Osteoblast (primary cell): Measurements from ENCODE around the gene TOLLIP. TPM values are rescaled to one million over a fixed set of nuclear protein-coding genes. Genes with fewer than 3 reads are reported as not detected.

ENCODE experiments used
- DNase-seq: peaks from one replicate; pipeline ENCODE4 v3.0.0; 2011; ENCODE audit warnings: low spot score, mixed read lengths; ENCODE audit not compliant: insufficient read length; ENCODE audit errors: missing footprints
- H2AFZ ChIP-seq: 2 replicates; pipeline ENCODE4 v1.6.0; 2011; ENCODE audit warnings: mild to moderate bottlenecking, low read length
- H3K27ac ChIP-seq: 2 replicates; pipeline ENCODE4 v1.5.1; 2011; ENCODE audit warnings: mild to moderate bottlenecking, low read depth, low read length, moderate library complexity
- H3K27me3 ChIP-seq: 2 replicates; pipeline ENCODE4 v1.6.0; 2012; ENCODE audit warnings: mild to moderate bottlenecking, control low read depth, inconsistent platforms, low read length, moderate library complexity; ENCODE audit not compliant: insufficient read depth
- H3K36me3 ChIP-seq: 2 replicates; pipeline ENCODE4 v1.5.1; 2011; ENCODE audit warnings: mild to moderate bottlenecking, low read length, control low read depth, moderate library complexity; ENCODE audit not compliant: insufficient read depth
- H3K4me1 ChIP-seq: 2 replicates; pipeline ENCODE4 v1.5.1; 2011; ENCODE audit warnings: mild to moderate bottlenecking, low read length, control low read depth, moderate library complexity; ENCODE audit not compliant: insufficient read depth
- H3K4me2 ChIP-seq: 2 replicates; pipeline ENCODE4 v1.6.0; 2011; ENCODE audit warnings: mild to moderate bottlenecking, low read length; ENCODE audit not compliant: insufficient read depth
- H3K4me3 ChIP-seq: fragments of 200-600 bp; sonication (generic); 3 replicates; pipeline ENCODE4 v1.5.1; 2012; ENCODE audit warnings: mild to moderate bottlenecking, low read length, inconsistent platforms; ENCODE audit not compliant: insufficient read depth
- H3K79me2 ChIP-seq: 2 replicates; pipeline ENCODE4 v1.6.0; 2012; ENCODE audit warnings: mild to moderate bottlenecking, low read length, control low read depth, inconsistent platforms; ENCODE audit not compliant: insufficient read depth
- H3K9me3 ChIP-seq: 2 replicates; pipeline ENCODE4 v1.5.1; 2011; ENCODE audit warnings: low read depth, low read length, control low read depth
- H4K20me1 ChIP-seq: 2 replicates; pipeline ENCODE4 v1.6.0; 2012; ENCODE audit warnings: mild to moderate bottlenecking, low read length, control low read depth; ENCODE audit not compliant: insufficient read depth
- CTCF ChIP-seq: IDR thresholded peaks from 2 replicates; pipeline ENCODE4 v1.5.1; 2011; ENCODE audit warnings: mild to moderate bottlenecking, low read depth, low read length, moderate library complexity; ENCODE audit errors: extremely low read depth
- total RNA-seq: library from RNA; depleted of rRNA; stranded (reverse); fragments of >200 nt; gene quantifications from 2 replicates; pipeline ENCODE4 v1.2.3, GENCODE V29; 2012

Gene TOLLIP
- total RNA-seq, 1 donor, result 30.8 TPM

GRCh38 chr11:1278766-1279673 is 30.4 kb downstream of the TOLLIP start:
- TF ChIP-seq CTCF, result no peak
- H2AFZ ChIP-seq, result no peak overlapping the region
- no peaks in the 10 kb centered on the region for H3K79me2 ChIP-seq
- H4K20me1 ChIP-seq, result peaks cover 12% of the 10 kb centered on the region
- DNase-seq, result no peak
- H3K27me3 ChIP-seq, result no peaks in the 10 kb centered on the region
- H3K36me3 ChIP-seq, result peaks cover 32% of the 10 kb centered on the region
- no peaks in the 10 kb centered on the region for H3K4me1 ChIP-seq
- H3K4me3 ChIP-seq, result no peak overlapping the region
- no peaks in the 10 kb centered on the region for H3K9me3 ChIP-seq
- H3K4me2 ChIP-seq, result no peak overlapping the region
- no peak overlapping the region for H3K27ac ChIP-seq

DNA sequence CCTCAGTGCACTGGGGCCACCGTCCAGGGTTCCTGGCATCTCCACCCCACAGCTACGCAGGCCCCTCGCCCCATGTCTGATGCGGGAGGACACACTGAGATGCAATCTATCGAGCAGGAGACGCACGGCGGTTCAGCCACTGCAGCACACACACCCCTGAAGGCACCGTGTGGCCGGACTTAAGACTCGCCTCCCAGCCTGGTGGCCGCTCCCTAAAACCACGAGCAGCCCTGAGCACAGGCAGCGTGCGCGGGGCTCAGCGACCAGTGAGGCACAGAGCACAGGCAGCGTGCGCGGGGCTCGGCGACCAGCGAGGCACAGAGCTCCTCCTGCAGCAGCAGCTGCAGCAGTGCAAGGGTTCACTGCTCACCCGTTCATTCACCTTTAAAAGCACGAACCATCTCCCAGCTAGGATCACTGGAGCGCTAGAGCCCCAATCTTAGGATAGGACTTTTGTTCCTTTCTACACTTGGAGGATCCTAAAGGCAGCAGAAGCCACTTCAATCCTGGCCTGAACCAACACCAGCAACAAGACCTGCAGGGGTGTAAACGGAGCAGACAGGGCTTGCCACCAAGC is 31.4 kb downstream of the TOLLIP start:
- DNase-seq, result no peak
- Histone ChIP-seq H3K36me3 (peaks cover 32% of the 10 kb centered on the region), H4K20me1 (peaks cover 12% of the 10 kb centered on the region), H3K4me1 (no peaks in the 10 kb centered on the region), H2AFZ (no peak overlapping the region), H3K79me2 (no peaks in the 10 kb centered on the region), H3K9me3 (no peaks in the 10 kb centered on the region), H3K27ac (no peak overlapping the region), H3K27me3 (no peaks in the 10 kb centered on the region), H3K4me2 (no peak overlapping the region), H3K4me3 (no peak overlapping the region)
- TF ChIP-seq CTCF, result no peak

DNA sequence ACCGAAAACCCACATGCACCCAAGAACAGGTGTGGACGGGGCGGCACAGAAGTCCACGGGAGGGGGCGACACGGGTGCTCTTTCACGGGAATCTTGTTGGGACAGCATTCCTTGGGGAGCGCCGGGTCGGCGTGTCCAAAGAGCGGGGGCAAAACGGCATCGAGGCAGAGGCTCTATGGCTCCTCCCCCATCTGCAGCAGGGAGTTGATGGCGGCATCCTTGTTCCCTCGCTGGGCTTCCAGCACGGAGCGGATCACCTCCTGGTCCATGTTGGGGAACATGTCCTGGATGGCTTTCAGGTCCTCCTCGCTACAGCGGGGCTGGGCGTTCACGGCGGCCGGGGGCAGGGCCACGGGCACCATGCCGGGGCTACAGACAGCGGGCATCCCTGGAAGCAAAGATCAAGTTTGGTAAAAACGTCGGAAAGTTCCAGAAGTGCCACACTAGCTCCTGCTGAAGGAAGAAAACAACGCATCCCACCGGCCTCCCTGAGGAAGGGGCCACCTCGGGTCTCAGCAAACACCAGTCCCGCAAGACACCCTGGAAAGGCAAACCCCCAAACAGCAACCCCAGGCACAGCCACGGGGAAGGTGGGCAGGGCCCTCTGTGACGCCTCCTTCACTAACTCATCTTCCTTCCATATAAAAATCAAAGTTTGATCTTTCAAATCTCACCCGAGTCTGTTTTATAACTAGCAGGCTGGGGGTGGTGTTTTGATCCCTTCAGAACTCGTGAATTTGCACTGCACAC is 32.4 kb downstream of the TOLLIP start:
- DNase-seq, result no peak
- no peak for TF ChIP-seq CTCF
- no peaks in the 10 kb centered on the region for H3K79me2 ChIP-seq

More for the DNA sequence above, 32.4 kb downstream of the TOLLIP start:
- no peak overlapping the region for H2AFZ ChIP-seq
- H4K20me1 ChIP-seq, result peaks cover 12% of the 10 kb centered on the region
- H3K4me3 ChIP-seq, result no peak overlapping the region
- no peak overlapping the region for H3K27ac ChIP-seq
- H3K4me1 ChIP-seq, result no peaks in the 10 kb centered on the region
- H3K9me3 ChIP-seq, result no peaks in the 10 kb centered on the region
- H3K36me3 ChIP-seq, result peaks cover 32% of the 10 kb centered on the region
- H3K4me2 ChIP-seq, result no peak overlapping the region
- H3K27me3 ChIP-seq, result no peaks in the 10 kb centered on the region
